MM.1S (cell line): Measurements from ENCODE around the gene PADI4.

Experiments
- DNase-seq: peaks from one replicate; pipeline ENCODE4 v3.0.0-alpha.2; 2015
- H2AFZ ChIP-seq: fragments of 300-600 bp; sonication (generic); 2 replicates; pipeline ENCODE4 v1.6.0; 2016; ENCODE audit warnings: antibody characterized with exemption, low read length
- H3F3A ChIP-seq: fragments of 300-600 bp; sonication (generic); 2 replicates; pipeline ENCODE4 v1.6.1; 2016; ENCODE audit warnings: mild to moderate bottlenecking, antibody characterized with exemption, low read length, moderate library complexity, mixed read lengths; ENCODE audit not compliant: insufficient read depth
- H3K27ac ChIP-seq: fragments of 300-600 bp; sonication (generic); 2 replicates; pipeline ENCODE4 v1.5.1; 2016; ENCODE audit warnings: mild to moderate bottlenecking, low read length
- H3K27me3 ChIP-seq: fragments of 300-600 bp; sonication (generic); replicated peaks from 2 replicates; pipeline ENCODE4 v1.6.0; 2016; ENCODE audit warnings: low read length; ENCODE audit not compliant: insufficient read depth
- H3K36me3 ChIP-seq: fragments of 300-600 bp; sonication (generic); replicated peaks from 2 replicates; pipeline ENCODE4 v1.6.1; 2016; ENCODE audit warnings: mild to moderate bottlenecking, low read length, mixed read lengths; ENCODE audit not compliant: insufficient read depth
- H3K4me1 ChIP-seq: fragments of 300-600 bp; sonication (generic); 2 replicates; pipeline ENCODE4 v1.6.1; 2016; ENCODE audit warnings: low read length, mixed read lengths
- H3K4me2 ChIP-seq: fragments of 300-600 bp; sonication (generic); 2 replicates; pipeline ENCODE4 v1.6.0; 2016; ENCODE audit warnings: low read depth, low read length
- H3K4me3 ChIP-seq: fragments of 300-600 bp; sonication (generic); 2 replicates; pipeline ENCODE4 v1.5.1; 2016; ENCODE audit warnings: low read length, mixed read lengths
- H3K79me2 ChIP-seq: fragments of 300-600 bp; sonication (generic); 2 replicates; pipeline ENCODE4 v1.6.1; 2016; ENCODE audit warnings: mixed run types, low read length, mixed read lengths
- H3K9ac ChIP-seq: fragments of 300-600 bp; sonication (generic); 2 replicates; pipeline ENCODE4 v1.6.1; 2016; ENCODE audit warnings: low read length, mixed read lengths
- H3K9me2 ChIP-seq: fragments of 300-600 bp; sonication (generic); replicated peaks from 2 replicates; pipeline ENCODE4 v1.6.1; 2016; ENCODE audit warnings: mild to moderate bottlenecking, low read length, mixed read lengths; ENCODE audit not compliant: insufficient read depth
- H3K9me3 ChIP-seq: fragments of 300-600 bp; sonication (generic); replicated peaks from 2 replicates; pipeline ENCODE4 v1.6.1; 2016; ENCODE audit warnings: mild to moderate bottlenecking, low read length, mixed read lengths; ENCODE audit not compliant: insufficient read depth
- H4K20me1 ChIP-seq: fragments of 300-600 bp; sonication (generic); 2 replicates; pipeline ENCODE4 v1.6.1; 2016; ENCODE audit warnings: mild to moderate bottlenecking, low read length, moderate library complexity, mixed read lengths; ENCODE audit not compliant: insufficient read depth
- CTCF ChIP-seq: fragments of 300-600 bp; sonication (generic); IDR thresholded peaks from 2 replicates; pipeline ENCODE4 v1.5.1; 2016; ENCODE audit warnings: antibody characterized with exemption, low read length, mixed read lengths
- EZH2 ChIP-seq: fragments of 300-600 bp; sonication (generic); optimal IDR thresholded peaks from 2 replicates; pipeline ENCODE3; 2017; ENCODE audit warnings: low read depth, mild to moderate bottlenecking, antibody characterized with exemption, low read length, mixed read lengths
- EZH2phosphoT487 ChIP-seq: fragments of 300-600 bp; sonication (generic); IDR thresholded peaks from 2 replicates; pipeline ENCODE4 v1.6.1; 2018; ENCODE audit warnings: antibody characterized with exemption, low read length

Gene PADI4

DNA sequence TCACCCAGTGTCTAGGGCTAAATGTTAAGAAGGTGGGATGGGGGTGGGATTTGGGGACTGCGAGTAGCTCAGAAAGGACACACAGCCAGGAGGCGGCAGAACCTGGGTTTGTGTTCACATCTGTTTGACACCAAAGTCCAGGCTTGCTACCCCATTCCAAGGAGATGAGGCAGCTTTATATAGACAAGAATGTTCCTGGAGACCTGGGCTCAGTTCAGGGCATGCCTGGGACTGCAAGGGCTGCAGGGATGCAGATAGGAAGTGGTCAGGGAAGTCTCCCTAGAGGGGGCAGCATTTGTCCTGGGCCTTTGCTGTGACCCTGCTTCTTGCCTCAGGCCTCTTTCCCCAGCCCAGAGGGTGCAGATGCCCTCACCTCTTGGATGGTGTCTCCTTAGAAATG is 42.8 kb upstream of the PADI4 start:
- Histone ChIP-seq H3K27me3 (peaks cover 93% of the 10 kb centered on the region), H3K27ac (no peak overlapping the region), H3K4me2 (no peak overlapping the region), H3F3A (no peaks in the 10 kb centered on the region), H3K9ac (no peak overlapping the region), H3K79me2 (no peaks in the 10 kb centered on the region), H4K20me1 (no peaks in the 10 kb centered on the region), H3K36me3 (no peaks in the 10 kb centered on the region), H2AFZ (no peak overlapping the region), H3K4me1 (no peaks in the 10 kb centered on the region), H3K4me3 (no peak overlapping the region), H3K9me3 (no peaks in the 10 kb centered on the region), H3K9me2 (no peaks in the 10 kb centered on the region)
- DNase-seq: no peak
- no peak for TF ChIP-seq CTCF

- H4K20me1 ChIP-seq: no peaks in the 10 kb centered on the region
- H3F3A ChIP-seq: no peaks in the 10 kb centered on the region
- H3K4me3 ChIP-seq: no peak overlapping the region
- H3K36me3 ChIP-seq: no peaks in the 10 kb centered on the region
- no peak overlapping the region for H2AFZ ChIP-seq
- no peaks in the 10 kb centered on the region for H3K79me2 ChIP-seq
- no peaks in the 10 kb centered on the region for H3K4me1 ChIP-seq
- H3K9me2 ChIP-seq: no peaks in the 10 kb centered on the region
- H3K9me3 ChIP-seq: no peaks in the 10 kb centered on the region
- peaks cover 93% of the 10 kb centered on the region for H3K27me3 ChIP-seq
- no peak for DNase-seq
- TF ChIP-seq CTCF (no peak), EZH2 (no peak), EZH2phosphoT487 (no peak)
- H3K4me2 ChIP-seq: no peak overlapping the region
- H3K9ac ChIP-seq: no peak overlapping the region
- no peak overlapping the region for H3K27ac ChIP-seq
Measured at GRCh38 chr1:17265950-17266349, 42.0 kb upstream of the PADI4 start.

DNA sequence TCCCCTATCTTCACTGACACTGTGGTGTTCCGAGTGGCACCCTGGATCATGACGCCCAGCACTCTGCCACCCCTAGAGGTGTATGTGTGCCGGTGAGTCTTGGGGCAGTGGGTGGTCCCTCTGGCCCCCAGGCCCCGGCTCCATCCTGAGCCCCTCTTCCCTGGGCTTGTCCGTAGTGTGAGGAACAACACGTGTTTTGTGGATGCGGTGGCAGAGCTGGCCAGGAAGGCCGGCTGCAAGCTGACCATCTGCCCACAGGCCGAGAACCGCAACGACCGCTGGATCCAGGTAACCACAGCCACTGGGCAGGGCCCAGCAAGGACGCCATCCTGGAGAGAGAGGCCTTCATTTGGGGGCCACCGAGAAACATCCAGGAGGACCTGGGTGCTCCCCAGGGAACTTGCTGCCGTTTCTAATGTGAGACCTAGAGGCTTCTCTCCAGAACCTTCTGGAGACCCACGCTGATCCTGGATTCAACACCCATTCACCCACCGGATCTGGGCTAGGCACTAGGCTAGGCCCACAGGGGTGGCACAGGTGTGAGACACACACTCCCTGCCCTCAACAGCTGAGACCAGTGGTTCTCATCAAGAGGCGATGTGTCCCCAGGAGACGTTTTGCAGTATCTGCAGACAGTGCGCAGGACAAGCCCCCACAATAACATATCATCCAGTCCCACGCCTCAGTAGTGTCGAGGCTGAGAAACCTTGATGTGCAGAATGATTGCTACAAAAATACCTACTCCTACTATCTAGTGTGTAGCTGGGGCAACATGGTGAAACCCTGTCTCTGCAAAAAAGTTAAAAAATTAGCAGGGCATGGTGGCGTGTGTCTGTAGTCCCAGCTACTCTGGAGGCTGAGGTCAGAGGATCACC is 36.9 kb upstream of the PADI4 start:
- no peak overlapping the region for H3K4me3 ChIP-seq
- H3K79me2 ChIP-seq: no peaks in the 10 kb centered on the region
- H2AFZ ChIP-seq: no peak overlapping the region
- H3F3A ChIP-seq: no peaks in the 10 kb centered on the region
- no peaks in the 10 kb centered on the region for H3K4me1 ChIP-seq
- H3K36me3 ChIP-seq: no peaks in the 10 kb centered on the region
- H3K9ac ChIP-seq: no peak overlapping the region
- no peak for TF ChIP-seq EZH2
- TF ChIP-seq CTCF: no peak
- TF ChIP-seq EZH2phosphoT487: no peak
- H3K4me2 ChIP-seq: no peak overlapping the region
- H3K27me3 ChIP-seq: peaks cover 84% of the 10 kb centered on the region
- H3K27ac ChIP-seq: no peak overlapping the region
- H3K9me3 ChIP-seq: no peaks in the 10 kb centered on the region
- no peak for DNase-seq
- no peaks in the 10 kb centered on the region for H4K20me1 ChIP-seq
- no peaks in the 10 kb centered on the region for H3K9me2 ChIP-seq
